H1 (cell line): Measurements from ENCODE around the gene BIN2. TPM values are rescaled to one million over a fixed set of nuclear protein-coding genes. Genes with fewer than 3 reads are reported as not detected.
A peak's percentile ranks its signal among the peaks of the same experiment; 100 is the strongest.

Experiments used
- CTCF ChIA-PET: fragments of 300-600 bp; sonication (Branson Sonifier 250); formaldehyde crosslinking; loops from one replicate; lab custom pipeline; 2021; ENCODE audit not compliant: partially characterized antibody; lab: Charles Lee
- POLR2A ChIA-PET: fragments of 300-600 bp; sonication (Branson Sonifier 250); formaldehyde crosslinking; loops from one replicate; lab custom pipeline; 2021; ENCODE audit warnings: inconsistent platforms; ENCODE audit not compliant: partially characterized antibody; lab: Charles Lee
- DNase-seq, 2 experiments: peaks; one replicate each; pipeline versions ENCODE4 v3.0.0 to v3.0.0-alpha.2; 2010 to 2022; ENCODE audit warnings: low spot score in 2 of 2, low read depth in 1 of 2, mixed read lengths in 1 of 2
- FAIRE-seq: peaks from 2 replicates; lab custom pipeline; 2011; peaks lifted over from hg19 to GRCh38; lab: Jason Lieb, UNC
- H2AFZ ChIP-seq: 2 replicates; pipeline ENCODE4 v1.8.1; 2012; ENCODE audit warnings: low read length, inconsistent platforms
- H2AK5ac ChIP-seq: 2 replicates; pipeline ENCODE4 v1.6.1; 2013; ENCODE audit warnings: low read depth, low read length
- H2BK120ac ChIP-seq: replicated peaks from 2 replicates; pipeline ENCODE3; 2013; ENCODE audit warnings: low read depth, low read length, inconsistent platforms
- H2BK12ac ChIP-seq: 2 replicates; pipeline ENCODE4 v1.6.1; 2013; ENCODE audit warnings: low read depth, low read length
- H2BK15ac ChIP-seq: 2 replicates; pipeline ENCODE4 v1.6.1; 2013; ENCODE audit warnings: low read length
- H2BK20ac ChIP-seq: 2 replicates; pipeline ENCODE4 v1.6.1; 2013; ENCODE audit warnings: low read length
- H2BK5ac ChIP-seq: 2 replicates; pipeline ENCODE4 v1.6.1; 2013; ENCODE audit warnings: low read depth, low read length
- H3K14ac ChIP-seq: 2 replicates; pipeline ENCODE4 v1.6.1; 2013; ENCODE audit warnings: inconsistent platforms; ENCODE audit not compliant: insufficient read length
- H3K18ac ChIP-seq: 2 replicates; pipeline ENCODE4 v1.6.1; 2013; ENCODE audit warnings: low read length; ENCODE audit errors: extremely low read depth
- H3K23ac ChIP-seq: 2 replicates; pipeline ENCODE4 v1.6.1; 2013; ENCODE audit warnings: inconsistent platforms; ENCODE audit not compliant: insufficient read length
- H3K23me2 ChIP-seq: 2 replicates; pipeline ENCODE4 v1.6.1; 2013; ENCODE audit warnings: low read depth, low read length
- H3K27ac ChIP-seq: 2 replicates; pipeline ENCODE4 v1.6.1; 2011; ENCODE audit warnings: low read depth, low read length, inconsistent platforms
- H3K27me3 ChIP-seq, 4 experiments: replicated peaks in 1 of 4; 1 replicate in 1 of 4; 2 replicates in 3 of 4; pipeline versions ENCODE4 v1.6.1 to v1.8.1; 2011 to 2013; ENCODE audit warnings: low read length in 3 of 4, mild to moderate bottlenecking in 3 of 4, inconsistent platforms in 2 of 4, mixed read lengths in 2 of 4, moderate library complexity in 1 of 4; ENCODE audit not compliant: control insufficient read depth in 3 of 4, insufficient read depth in 3 of 4; ENCODE audit errors: extremely low read depth in 1 of 4
- H3K36me3 ChIP-seq, 4 experiments: 2 replicates each; pipeline versions ENCODE4 v1.6.1 to v1.8.1; 2011 to 2013; ENCODE audit warnings: mild to moderate bottlenecking in 4 of 4, low read length in 3 of 4, moderate library complexity in 2 of 4, control low read depth in 1 of 4, inconsistent platforms in 1 of 4; ENCODE audit not compliant: insufficient read depth in 4 of 4, control insufficient read depth in 2 of 4
- H3K4ac ChIP-seq: replicated peaks from 2 replicates; pipeline ENCODE3; 2013; ENCODE audit warnings: low read length, low read depth, mixed read lengths, inconsistent platforms; ENCODE audit not compliant: insufficient read length
- H3K4me1 ChIP-seq, 4 experiments: replicated peaks in 1 of 4; 1 replicate in 1 of 4; 2 replicates in 3 of 4; pipeline versions ENCODE4 v1.6.1 to v1.8.1; 2011 to 2013; ENCODE audit warnings: low read length in 3 of 4, inconsistent platforms in 2 of 4, mixed read lengths in 1 of 4; ENCODE audit not compliant: insufficient read depth in 4 of 4, control insufficient read depth in 3 of 4
- H3K4me2 ChIP-seq, 2 experiments: 2 replicates each; pipeline versions ENCODE4 v1.6.1 to v1.8.1; 2011 to 2013; ENCODE audit warnings: low read depth in 2 of 2, low read length in 2 of 2, control low read depth in 1 of 2, inconsistent platforms in 1 of 2, mild to moderate bottlenecking in 1 of 2; ENCODE audit not compliant: insufficient read depth in 1 of 2
- H3K4me3 ChIP-seq, 4 experiments: fragments of 200-600, 300-600 bp in 1 of 4; sonication (generic), shearing (Covaris generic), sonication (Bioruptor Twin) in 1 of 4; 2 replicates each; pipeline versions ENCODE4 v1.5.1 to v1.8.1; 2011 to 2016; ENCODE audit warnings: low read length in 4 of 4, low read depth in 3 of 4, control low read depth in 2 of 4, inconsistent platforms in 2 of 4, mild to moderate bottlenecking in 2 of 4, mixed read lengths in 1 of 4, moderate library complexity in 1 of 4; ENCODE audit not compliant: insufficient read depth in 2 of 4; ENCODE audit errors: extremely low read depth in 1 of 4
- H3K56ac ChIP-seq: replicated peaks from 2 replicates; pipeline ENCODE3; 2013; ENCODE audit warnings: low read depth, mild to moderate bottlenecking, mixed read lengths, low read length, inconsistent platforms; ENCODE audit not compliant: insufficient read length
- H3K79me1 ChIP-seq: 2 replicates; pipeline ENCODE4 v1.6.1; 2013; ENCODE audit warnings: low read depth, low read length, control low read depth
- H3K79me2 ChIP-seq, 2 experiments: 2 replicates each; pipeline versions ENCODE4 v1.6.1 to v1.8.1; 2012 to 2013; ENCODE audit warnings: low read length in 2 of 2, mild to moderate bottlenecking in 2 of 2, inconsistent platforms in 1 of 2; ENCODE audit not compliant: insufficient read depth in 2 of 2, control insufficient read depth in 1 of 2
- H3K9ac ChIP-seq, 4 experiments: replicated peaks in 1 of 4; 1 replicate in 1 of 4; 2 replicates in 3 of 4; pipeline versions ENCODE4 v1.6.1 to v1.8.1; 2011 to 2013; ENCODE audit warnings: low read depth in 3 of 4, low read length in 3 of 4, control low read depth in 2 of 4, mild to moderate bottlenecking in 2 of 4, moderate library complexity in 2 of 4, inconsistent platforms in 1 of 4; ENCODE audit errors: extremely low read depth in 1 of 4
- H3K9me3 ChIP-seq, 2 experiments: 2 replicates each; pipeline versions ENCODE4 v1.6.1 to v1.8.1; 2012 to 2013; ENCODE audit warnings: mild to moderate bottlenecking in 2 of 2, moderate library complexity in 2 of 2, control low read depth in 1 of 2, inconsistent platforms in 1 of 2, low read depth in 1 of 2, low read length in 1 of 2, mixed read lengths in 1 of 2; ENCODE audit not compliant: insufficient read depth in 2 of 2
- H4K20me1 ChIP-seq, 2 experiments: replicated peaks in 1 of 2; 2 replicates each; pipeline versions ENCODE3 to v1.8.1; 2011 to 2013; ENCODE audit warnings: inconsistent platforms in 2 of 2, low read length in 2 of 2, mild to moderate bottlenecking in 1 of 2; ENCODE audit not compliant: insufficient read depth in 2 of 2, control insufficient read depth in 1 of 2
- H4K5ac ChIP-seq: 2 replicates; pipeline ENCODE4 v1.6.1; 2013; ENCODE audit warnings: low read length, low read depth, mixed read lengths, inconsistent platforms; ENCODE audit not compliant: insufficient read length
- H4K8ac ChIP-seq: 2 replicates; pipeline ENCODE4 v1.8.0; 2013; ENCODE audit warnings: mild to moderate bottlenecking, moderate library complexity, low read length, inconsistent platforms; ENCODE audit not compliant: insufficient read depth; ENCODE audit errors: extremely low read depth
- H4K91ac ChIP-seq: replicated peaks from 2 replicates; pipeline ENCODE3; 2013; ENCODE audit warnings: low read length, mixed read lengths, inconsistent platforms; ENCODE audit not compliant: insufficient read length
- CEBPB ChIP-seq: IDR thresholded peaks from 2 replicates; pipeline ENCODE4 v1.6.1; 2012; ENCODE audit warnings: low read depth, low read length
- E2F6 ChIP-seq: IDR thresholded peaks from 2 replicates; pipeline ENCODE4 v1.6.1; 2012; ENCODE audit warnings: inconsistent platforms
- WGBS, 2 experiments: shearing (Covaris generic) in 1 of 2; methylation state at CpG; one replicate each; pipeline versions ENCODE4 v1.1.6 to v1.1.7; 2013 to 2015; ENCODE audit warnings: low lambda C conversion rate in 2 of 2, mixed read lengths in 2 of 2, inconsistent platforms in 1 of 2, low coverage in 1 of 2, missing lambda C conversion rate in 1 of 2; ENCODE audit not compliant: insufficient replicate concordance in 2 of 2, insufficient coverage in 1 of 2, insufficient read length in 1 of 2; ENCODE audit errors: extremely low coverage in 1 of 2, missing lambda C conversion rate in 1 of 2; 5-methylcytosine and 5-hydroxymethylcytosine counted together
- polyA plus RNA-seq, 7 experiments: library from polyadenylated mRNA; depleted of rRNA in 3 of 7; stranded (reverse) in 5 of 7; unstranded in 2 of 7; fragments of >200 nt in 5 of 7; fragments of 200-250 nt in 2 of 7; gene quantifications; 1 replicate in 5 of 7; 2 replicates in 1 of 7; 4 replicates in 1 of 7; pipeline versions ENCODE4 v1.2.1 to v1.2.3, GENCODE V29; 2011 to 2013; ENCODE audit warnings: missing spikeins in 2 of 7, mixed read lengths in 2 of 7
- total RNA-seq: library from RNA; stranded (reverse); fragmentation: NEBNext Ultra II Directional; extraction: Animal tissue kit (Norgen Biotek cat#: 25700); gene quantifications from 2 replicates; pipeline ENCODE4 v1.2.1, GENCODE V29; 2021

BIN2 gene
- total and polyA plus RNA-seq, 2 of the 8 experiments (the other 6 are each of a cell fraction or from before 2014, with no cell fraction given), result not detected

- Histone ChIP-seq H3K27ac (no peak overlapping the region), H3K14ac (no peak overlapping the region), H3K4ac (no peak overlapping the region), H3K23me2 (no peaks in the 10 kb centered on the region; the same call in 1 of the 2 replicates), H2BK12ac (no peak overlapping the region), H3K36me3 (peaks cover 0 to 4% (median 0%) of the 10 kb centered on the region in 4 experiments; a peak in 1 of 8 replicates), H3K4me2 (no peak overlapping the region), H2AK5ac (no peak overlapping the region), H3K79me1 (no peaks in the 10 kb centered on the region), H3K9ac (no peak overlapping the region), H3K27me3 (no peaks in the 10 kb centered on the region), H4K20me1 (no peaks in the 10 kb centered on the region), H2BK5ac (no peak overlapping the region), H3K4me3 (no peak overlapping the region), H2AFZ (no peak overlapping the region), H3K4me1 (peaks cover 0 to 6% (median 3%) of the 10 kb centered on the region in 4 experiments; a peak in 2 of 7 replicates), H2BK20ac (no peak overlapping the region), H3K79me2 (no peaks in the 10 kb centered on the region), H4K8ac (no peak overlapping the region), H3K9me3 (no peaks in the 10 kb centered on the region), H4K5ac (no peak overlapping the region), H3K23ac (no peak overlapping the region), H2BK120ac (no peak overlapping the region), H3K18ac (no peak overlapping the region), H2BK15ac (no peak overlapping the region), H4K91ac (no peak overlapping the region), H3K56ac (no peak overlapping the region)
- TF ChIP-seq E2F6 (no peak), CEBPB (peak; percentile 18; the same call in 1 of the 2 replicates)
- CTCF ChIA-PET, result interaction anchor here (1.5 kb wide), 1 partner anchor 8 kb away, joined by 3 read pairs; no protein-coding TSS in a partner anchor
- POLR2A ChIA-PET, result interaction anchor here (1.3 to 1.8 kb wide), 3 partner anchors 13 to 20 kb away, joined by 4 to 9 read pairs (median 5); partner anchors contain the start of gene GALNT6
- 96% methylated on average over 9 of the region's 9 CpGs; no CpG with 5 or more reads in 1 of the 2 experiments for WGBS, 2 experiments
- FAIRE-seq (no peak), DNase-seq (no peak)
These were observed 46.7 kb upstream of the BIN2 start for GRCh38 chr12:51370667-51371066.
